ENCODE measurements around the gene MCC. TPM values are rescaled to one million over a fixed set of nuclear protein-coding genes. Genes with fewer than 3 reads are reported as not detected.

The MCC gene
- total RNA-seq, 1 donor from 2014 or later, result 37.1 TPM

GRCh38 chr5:113044776-113045465, 443.3 kb downstream of the MCC start:
- DNase-seq, result no peak

GRCh38 chr5:113043491-113043931, 444.7 kb downstream of the MCC start:
- DNase-seq, result no peak

GRCh38 chr5:113042491-113043243, 445.6 kb downstream of the MCC start:
- no peak for DNase-seq

DNA sequence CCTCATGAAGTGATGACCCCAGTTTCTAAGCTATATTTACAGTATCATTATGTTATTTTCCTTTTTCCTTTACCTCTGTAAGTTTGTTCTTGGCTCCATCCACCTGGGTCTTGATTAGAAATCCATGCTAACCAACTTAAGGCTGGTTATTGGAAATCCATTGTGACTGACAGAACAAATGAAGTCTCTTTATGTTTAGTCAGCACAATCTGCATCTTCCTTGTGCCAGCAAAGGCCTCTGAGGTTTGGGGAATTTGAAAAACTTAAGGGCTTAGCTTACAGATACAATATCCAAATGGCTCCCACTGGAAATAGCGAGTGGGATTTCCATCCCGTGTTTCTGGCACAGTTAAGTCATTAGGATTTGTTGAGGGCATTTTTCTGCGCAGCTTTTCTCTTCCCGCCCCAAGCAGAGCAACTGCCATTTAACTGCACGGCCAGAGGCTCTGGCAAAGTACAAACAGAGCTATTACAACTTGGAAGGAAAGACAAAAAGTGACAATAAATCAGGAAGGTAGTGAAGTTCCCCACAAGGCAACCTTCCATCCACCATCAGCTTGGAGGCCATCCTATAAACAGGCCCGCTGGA, 447.5 kb downstream of the MCC start:
- no peak for DNase-seq

DNA sequence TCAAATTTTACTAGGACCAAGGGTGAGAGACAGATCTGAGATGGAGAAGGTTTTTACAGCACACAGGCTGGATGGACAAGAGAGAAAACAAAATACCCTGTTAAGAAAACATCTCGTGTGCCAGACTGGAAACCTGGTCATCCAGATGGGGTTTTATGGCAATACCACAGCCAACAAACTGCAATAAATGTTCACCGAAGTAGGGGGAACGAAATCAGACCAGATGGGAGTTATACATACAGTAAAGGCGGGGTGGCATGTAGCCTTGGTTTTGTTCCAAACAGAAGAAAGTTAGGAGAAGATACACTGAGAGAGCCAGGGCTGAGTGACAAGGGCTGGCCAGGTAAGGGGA, 448.3 kb downstream of the MCC start:
- no peak for DNase-seq

DNA sequence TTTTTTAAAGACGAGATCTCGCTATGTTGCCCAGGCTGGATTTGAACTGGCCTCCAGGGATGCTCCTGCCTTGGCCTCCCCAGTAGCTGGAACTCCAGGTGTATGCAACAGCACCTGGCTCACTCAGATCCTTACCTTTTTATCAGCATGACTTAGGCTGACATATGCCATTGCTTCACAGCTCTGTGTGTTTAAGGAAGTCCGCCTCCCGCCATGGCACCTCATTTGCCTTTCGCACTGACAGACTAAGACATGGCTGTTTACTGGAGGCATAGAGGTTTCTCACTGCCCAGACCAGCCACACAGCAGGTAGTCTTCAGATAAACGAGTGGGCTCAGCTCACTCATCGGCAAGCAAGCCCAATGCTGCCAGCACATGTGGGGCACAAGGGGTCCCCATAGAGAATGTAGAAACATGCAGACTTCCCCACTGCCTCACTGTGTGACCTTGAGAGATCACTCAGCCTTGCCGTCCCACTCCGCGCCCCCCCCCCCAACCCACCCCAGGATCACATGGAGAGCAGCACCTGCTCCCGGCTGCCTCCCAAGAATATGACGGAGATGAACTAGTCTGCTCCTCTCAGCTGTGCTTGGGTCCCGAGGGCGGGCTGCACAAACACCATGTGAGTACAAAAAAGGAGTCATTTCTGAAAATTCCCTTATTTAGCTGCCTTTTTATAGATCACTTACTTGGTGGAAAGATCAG, 448.9 kb downstream of the MCC start:
- no peak for DNase-seq

- DNase-seq, result peak; percentile 76
Observed at GRCh38 chr5:113038714-113039113, 449.5 kb downstream of the MCC start.

- no peak for DNase-seq
Observed at GRCh38 chr5:113038136-113038535, 450.1 kb downstream of the MCC start.

- DNase-seq, result no peak
Observed at GRCh38 chr5:113036826-113037225, 451.4 kb downstream of the MCC start.

DNA sequence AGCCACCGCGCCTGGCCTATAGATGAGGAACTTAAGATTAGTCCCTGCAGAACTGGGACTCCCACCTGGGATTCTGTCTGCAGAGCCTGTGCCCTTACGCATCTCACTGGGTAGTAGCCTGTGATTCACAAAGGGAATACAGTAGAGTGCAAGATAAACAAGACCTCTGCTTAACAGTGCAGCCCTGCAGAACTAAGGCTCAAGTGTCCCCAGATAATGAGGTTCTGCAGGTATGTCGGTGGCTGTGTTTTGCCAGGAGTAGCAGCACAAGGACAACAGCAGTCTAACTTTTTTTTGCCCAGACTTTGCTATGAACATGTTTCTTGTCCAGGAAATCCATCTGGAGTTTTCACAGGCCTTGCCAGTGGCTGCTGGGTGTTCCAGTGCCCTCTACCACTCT, 451.9 kb downstream of the MCC start:
- DNase-seq, result no peak

GRCh38 chr5:113035096-113035495, 453.2 kb downstream of the MCC start:
- DNase-seq, result no peak

GRCh38 chr5:113034182-113034773, 454.0 kb downstream of the MCC start:
- DNase-seq, result no peak

GRCh38 chr5:113031557-113031956, 456.7 kb downstream of the MCC start:
- DNase-seq, result no peak

DNA sequence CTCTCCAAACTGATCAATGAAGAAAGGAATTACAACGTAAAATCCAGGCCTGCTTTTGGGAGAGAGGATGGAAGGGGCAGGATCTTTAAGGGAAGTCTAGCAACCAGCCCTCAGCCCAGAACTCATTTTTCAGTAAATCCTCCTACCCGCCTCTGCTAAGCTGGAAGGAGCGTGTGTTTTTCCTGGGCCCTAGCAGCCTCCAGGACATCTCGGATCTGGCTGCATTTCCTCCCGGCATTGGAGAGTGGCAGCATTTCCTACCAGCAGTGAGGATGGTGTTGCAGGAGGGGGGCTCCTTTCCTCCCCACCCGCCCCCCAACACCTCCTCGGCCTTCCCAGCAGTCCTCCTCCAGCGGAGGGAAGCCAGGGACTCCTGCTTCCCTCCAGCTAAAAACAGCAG, 457.1 kb downstream of the MCC start:
- DNase-seq, result no peak

GRCh38 chr5:113029614-113030013, 458.6 kb downstream of the MCC start:
- DNase-seq, result no peak

DNA sequence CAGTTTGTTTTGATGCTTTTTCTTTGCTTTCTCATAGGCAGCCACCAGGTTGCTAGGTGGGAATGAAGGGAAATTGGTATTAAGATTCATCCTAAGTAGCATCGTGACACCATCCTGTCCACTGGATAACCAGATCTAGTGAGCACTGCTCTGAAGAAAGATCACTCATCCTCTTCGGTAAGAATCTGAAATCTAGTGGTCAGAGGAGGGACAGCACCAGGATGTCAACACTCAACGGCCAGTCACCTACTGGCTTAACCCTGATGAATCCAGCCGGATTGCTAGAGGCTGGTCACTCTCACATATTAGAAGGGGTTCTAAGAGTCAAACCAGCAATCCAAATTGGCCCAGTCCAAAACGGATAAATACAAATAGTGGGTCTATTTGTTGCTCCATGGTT, 460.8 kb downstream of the MCC start:
- DNase-seq, result no peak

GRCh38 chr5:113027015-113027414, 461.2 kb downstream of the MCC start:
- DNase-seq, result no peak

GRCh38 chr5:113026211-113026610, 462.0 kb downstream of the MCC start:
- no peak for DNase-seq

- no peak for DNase-seq
Observed at GRCh38 chr5:113025596-113025995, 462.7 kb downstream of the MCC start.

GRCh38 chr5:113024076-113024697, 464.1 kb downstream of the MCC start:
- DNase-seq, result no peak

DNA sequence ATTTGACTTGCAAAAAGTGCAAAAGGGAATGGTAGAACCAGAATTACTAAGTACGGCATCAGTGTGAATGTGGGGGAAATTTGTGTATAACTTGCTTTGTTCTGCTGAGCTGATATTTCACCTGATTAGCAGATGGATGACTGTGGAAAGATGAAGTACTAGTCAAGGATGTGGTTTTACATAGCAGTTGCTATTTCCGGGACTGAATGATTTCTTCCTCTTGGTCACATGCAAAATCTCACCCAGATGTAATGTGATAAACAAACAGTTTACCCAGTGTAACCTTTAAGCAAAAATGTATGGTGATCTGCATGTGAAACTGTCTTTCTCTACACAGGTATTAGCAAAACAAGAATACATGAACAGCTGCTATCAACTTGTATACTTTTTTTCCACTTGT, 465.6 kb downstream of the MCC start:
- peak; percentile 64 for DNase-seq

DNA sequence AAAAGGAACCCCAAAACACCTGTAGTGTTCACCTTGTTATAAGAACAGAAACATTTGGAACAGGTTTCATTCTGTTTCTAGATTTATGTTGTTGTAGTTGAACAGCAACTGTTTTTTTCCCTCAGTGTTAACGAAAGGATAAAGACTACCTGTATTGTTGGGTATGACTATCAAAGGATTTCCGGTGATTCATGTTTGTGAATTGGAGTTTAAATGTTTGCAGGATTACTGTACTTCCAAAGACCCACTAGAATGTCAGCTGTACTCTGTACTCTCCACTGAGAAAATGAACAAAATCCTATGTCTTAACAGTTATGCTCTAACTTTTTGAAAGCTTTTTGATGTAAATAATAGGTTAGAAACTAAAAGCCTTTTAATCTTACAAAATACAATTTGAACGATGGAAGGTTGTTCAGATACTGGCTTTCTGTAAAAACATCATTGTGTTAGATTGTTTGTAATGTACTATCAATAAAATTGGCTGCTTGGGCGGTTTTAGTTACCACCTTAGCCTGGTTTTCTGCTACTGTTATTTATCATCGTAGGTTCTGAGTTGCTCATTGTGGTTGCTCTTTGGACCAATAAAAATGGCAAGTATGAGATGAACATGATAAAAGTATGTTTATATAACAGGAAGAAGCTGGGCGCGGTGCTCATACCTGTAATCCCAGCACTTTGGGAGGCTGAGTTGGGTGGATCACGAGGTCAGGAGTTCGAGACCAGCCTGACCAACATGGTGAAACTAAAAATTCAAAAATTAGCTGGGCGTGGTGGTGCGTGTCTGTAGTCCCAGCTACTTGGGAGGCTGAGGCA, 467.6 kb downstream of the MCC start:
- peak; percentile 88 for DNase-seq
